ENCODE measurements around the gene LBP.
"Not testable (repeated sequence)": the region's sequence is repeated elsewhere in the genome, so short reads cannot be mapped to it uniquely, and the experiment has no call there.

Gene LBP

DNA sequence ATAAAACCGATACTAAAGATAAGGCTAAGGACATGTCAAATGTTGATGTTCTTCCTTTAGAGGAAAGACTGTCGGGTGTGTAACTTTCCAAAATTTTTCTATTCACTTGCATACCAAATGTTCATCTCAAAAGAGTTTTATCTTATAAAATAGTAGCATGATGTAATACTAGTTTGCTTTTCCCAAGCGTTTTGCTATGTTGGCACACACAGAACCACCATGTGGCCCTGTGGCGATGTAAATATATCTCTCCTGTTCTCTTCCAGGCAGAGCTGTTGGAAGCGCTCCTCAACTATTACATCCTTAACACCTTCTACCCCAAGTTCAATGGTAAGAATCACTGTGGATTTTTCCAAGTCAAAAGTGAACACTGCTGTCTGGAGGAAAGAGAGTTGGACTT, 26.5 kb downstream of the LBP start:
- Histone ChIP-seq H3K27ac (ENCODE audit: poor library complexity, severe bottlenecking) (no peak overlapping the region), H3K4me3 (ENCODE audit: severe bottlenecking) (no peak overlapping the region), H3K9me3 (ENCODE audit: severe bottlenecking) (no peaks in the 10 kb centered on the region), H3K36me3 (ENCODE audit: low read depth) (no peaks in the 10 kb centered on the region), H3K27me3 (ENCODE audit: insufficient read depth, poor library complexity, severe bottlenecking) (peaks cover 8% of the 10 kb centered on the region), H3K4me1 (ENCODE audit: insufficient read depth, poor library complexity, severe bottlenecking) (no peaks in the 10 kb centered on the region)
- TF ChIP-seq, protein P1, sequence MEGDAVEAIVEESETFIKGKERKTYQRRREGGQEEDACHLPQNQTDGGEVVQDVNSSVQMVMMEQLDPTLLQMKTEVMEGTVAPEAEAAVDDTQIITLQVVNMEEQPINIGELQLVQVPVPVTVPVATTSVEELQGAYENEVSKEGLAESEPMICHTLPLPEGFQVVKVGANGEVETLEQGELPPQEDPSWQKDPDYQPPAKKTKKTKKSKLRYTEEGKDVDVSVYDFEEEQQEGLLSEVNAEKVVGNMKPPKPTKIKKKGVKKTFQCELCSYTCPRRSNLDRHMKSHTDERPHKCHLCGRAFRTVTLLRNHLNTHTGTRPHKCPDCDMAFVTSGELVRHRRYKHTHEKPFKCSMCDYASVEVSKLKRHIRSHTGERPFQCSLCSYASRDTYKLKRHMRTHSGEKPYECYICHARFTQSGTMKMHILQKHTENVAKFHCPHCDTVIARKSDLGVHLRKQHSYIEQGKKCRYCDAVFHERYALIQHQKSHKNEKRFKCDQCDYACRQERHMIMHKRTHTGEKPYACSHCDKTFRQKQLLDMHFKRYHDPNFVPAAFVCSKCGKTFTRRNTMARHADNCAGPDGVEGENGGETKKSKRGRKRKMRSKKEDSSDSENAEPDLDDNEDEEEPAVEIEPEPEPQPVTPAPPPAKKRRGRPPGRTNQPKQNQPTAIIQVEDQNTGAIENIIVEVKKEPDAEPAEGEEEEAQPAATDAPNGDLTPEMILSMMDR (IDR thresholded peaks at IDR 0.05; ENCODE audit: poor library complexity, severe bottlenecking) = no peak
- no peak for ATAC-seq (ENCODE audit: low read depth)
- DNase-seq (ENCODE audit: low spot score) = no peak

DNA sequence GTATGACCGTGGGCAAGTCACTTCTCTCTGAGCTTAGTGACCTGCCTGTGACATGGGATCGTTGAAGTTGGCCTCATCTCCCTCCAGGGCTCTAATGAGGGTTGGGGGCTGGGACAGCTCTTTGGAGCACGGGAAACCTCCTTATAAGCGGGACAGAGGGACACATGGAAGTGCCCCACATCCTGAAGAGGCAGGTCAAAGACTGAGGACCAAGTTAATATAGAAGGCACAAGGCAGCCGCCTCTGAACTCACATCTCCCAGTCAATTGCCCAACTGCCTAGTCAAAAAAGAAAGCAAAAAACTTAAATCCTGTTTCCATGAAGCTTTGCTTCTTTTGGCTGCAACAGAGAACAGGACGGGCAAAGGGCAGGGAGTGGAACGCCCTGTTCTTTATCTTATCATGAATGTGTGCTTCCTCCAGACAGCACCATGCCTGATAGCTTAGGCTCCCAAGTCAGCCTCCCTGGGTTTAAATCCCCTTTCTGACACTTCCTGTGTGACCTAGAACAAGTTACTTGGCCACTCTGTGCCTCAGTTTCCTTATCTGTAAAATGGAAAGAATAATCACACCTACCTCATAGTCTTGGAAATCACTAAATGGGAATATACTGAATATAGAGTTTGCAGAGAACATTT, 27.1 kb downstream of the LBP start:
- no peak overlapping the region for H3K4me3 ChIP-seq (ENCODE audit: severe bottlenecking)
- ATAC-seq (ENCODE audit: low read depth) (no peak), DNase-seq (ENCODE audit: low spot score) (peak; percentile 58)
- no peak overlapping the region for H3K27ac ChIP-seq (ENCODE audit: poor library complexity, severe bottlenecking)
- H3K27me3 ChIP-seq (ENCODE audit: insufficient read depth, poor library complexity, severe bottlenecking) = peaks cover 8% of the 10 kb centered on the region
- TF ChIP-seq, protein P1 (IDR thresholded peaks at IDR 0.05; ENCODE audit: poor library complexity, severe bottlenecking) = no peak
- no peaks in the 10 kb centered on the region for H3K36me3 ChIP-seq (ENCODE audit: low read depth)
- H3K9me3 ChIP-seq (ENCODE audit: severe bottlenecking) = no peaks in the 10 kb centered on the region
- no peaks in the 10 kb centered on the region for H3K4me1 ChIP-seq (ENCODE audit: insufficient read depth, poor library complexity, severe bottlenecking)

DNA sequence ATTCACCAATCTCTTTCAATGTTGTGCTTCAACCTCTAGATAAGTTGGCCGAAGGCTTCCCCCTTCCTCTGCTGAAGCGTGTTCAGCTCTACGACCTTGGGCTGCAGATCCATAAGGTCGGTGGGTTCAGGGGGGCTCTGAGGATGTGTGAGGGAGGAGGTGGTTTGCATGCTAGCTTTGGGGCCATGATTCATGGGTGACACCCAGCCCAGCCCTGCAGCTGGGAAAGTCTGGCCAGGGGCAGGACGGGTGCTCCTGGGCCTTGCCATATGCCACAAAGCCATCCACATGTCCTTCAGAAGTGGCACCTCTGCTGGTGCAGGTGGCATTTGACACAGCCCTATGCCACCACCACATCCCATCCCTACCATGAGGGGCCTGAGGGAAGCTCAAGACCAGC, 27.6 kb downstream of the LBP start:
- ATAC-seq (ENCODE audit: low read depth) = no peak

DNA sequence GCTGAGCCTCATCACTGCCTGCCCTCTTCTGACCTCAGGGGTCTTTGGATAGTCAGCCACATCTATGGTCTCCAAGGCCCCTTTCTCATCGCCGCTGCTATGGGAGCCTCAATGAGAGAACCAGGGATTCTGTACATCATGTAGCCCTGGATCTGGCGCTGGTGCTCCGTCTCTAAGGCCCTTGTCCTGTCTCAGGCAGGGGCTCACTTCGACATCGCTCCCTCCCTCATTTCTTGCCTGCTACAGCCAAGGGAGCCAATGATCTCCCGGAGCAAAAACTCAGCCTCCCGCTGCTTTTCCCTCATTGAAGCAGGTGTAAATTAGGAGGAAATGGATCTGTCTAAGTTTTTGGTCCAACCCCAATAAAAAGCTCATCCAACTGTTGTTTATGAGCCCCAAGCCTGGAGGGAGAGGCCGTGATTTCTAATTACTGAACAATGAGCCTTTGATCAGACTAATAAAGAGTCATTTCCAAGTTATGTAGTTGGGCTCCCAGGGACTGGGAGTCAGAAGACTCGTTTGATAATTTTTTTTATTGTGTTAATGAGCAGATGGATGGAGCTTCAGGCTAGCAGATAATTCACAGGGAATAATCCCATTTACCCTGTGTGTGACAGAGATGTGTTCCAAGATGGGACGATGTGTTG, 30.9 kb downstream of the LBP start:
- ATAC-seq (ENCODE audit: low read depth) = 0 out of 3 replicates have a peak, but pooled peaks have one; percentile 10
- TF ChIP-seq, protein P1 (IDR thresholded peaks at IDR 0.05; ENCODE audit: poor library complexity, severe bottlenecking) = no peak
- Histone ChIP-seq H3K27me3 (ENCODE audit: insufficient read depth, poor library complexity, severe bottlenecking) (peaks cover 5% of the 10 kb centered on the region), H3K4me1 (ENCODE audit: insufficient read depth, poor library complexity, severe bottlenecking) (peaks cover 3% of the 10 kb centered on the region), H3K27ac (ENCODE audit: poor library complexity, severe bottlenecking) (no peak overlapping the region), H3K4me3 (ENCODE audit: severe bottlenecking) (no peak overlapping the region), H3K36me3 (ENCODE audit: low read depth) (no peaks in the 10 kb centered on the region), H3K9me3 (ENCODE audit: severe bottlenecking) (no peaks in the 10 kb centered on the region)
- no peak for DNase-seq (ENCODE audit: low spot score)

More for the DNA sequence above, 27.6 kb downstream of the LBP start:
- TF ChIP-seq, protein P1 (IDR thresholded peaks at IDR 0.05; ENCODE audit: poor library complexity, severe bottlenecking) = no peak
- Histone ChIP-seq H3K27ac (ENCODE audit: poor library complexity, severe bottlenecking) (no peak overlapping the region), H3K4me3 (ENCODE audit: severe bottlenecking) (no peak overlapping the region), H3K9me3 (ENCODE audit: severe bottlenecking) (no peaks in the 10 kb centered on the region), H3K36me3 (ENCODE audit: low read depth) (no peaks in the 10 kb centered on the region), H3K4me1 (ENCODE audit: insufficient read depth, poor library complexity, severe bottlenecking) (no peaks in the 10 kb centered on the region), H3K27me3 (ENCODE audit: insufficient read depth, poor library complexity, severe bottlenecking) (peaks cover 8% of the 10 kb centered on the region)
- peak; percentile 69 for DNase-seq (ENCODE audit: low spot score)

DNA sequence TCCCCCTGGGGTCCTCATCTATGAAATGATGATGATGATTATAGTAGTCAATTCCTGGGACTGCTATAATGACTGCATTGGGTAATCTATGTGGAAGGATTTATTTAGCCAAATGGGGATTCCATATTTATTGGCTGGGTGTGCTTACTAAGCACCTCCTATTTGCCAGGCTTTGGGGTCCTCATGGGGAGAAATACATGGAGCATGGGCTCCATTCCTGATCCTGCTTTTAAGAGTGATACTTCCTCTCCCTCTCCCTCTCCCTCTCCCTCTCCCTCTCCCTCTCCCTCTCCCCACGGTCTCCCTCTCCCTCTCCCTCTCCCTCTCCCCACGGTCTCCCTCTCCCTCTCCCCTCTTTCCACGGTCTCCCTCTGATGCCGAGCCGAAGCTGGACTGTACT, 31.6 kb downstream of the LBP start:
- not testable (repeated sequence) for H3K4me1 ChIP-seq (ENCODE audit: insufficient read depth, poor library complexity, severe bottlenecking); H3K36me3 ChIP-seq (ENCODE audit: low read depth); H3K4me3 ChIP-seq (ENCODE audit: severe bottlenecking)

More for the DNA sequence above, 31.6 kb downstream of the LBP start:
- H3K9me3 ChIP-seq (ENCODE audit: severe bottlenecking); H3K27ac ChIP-seq (ENCODE audit: poor library complexity, severe bottlenecking); DNase-seq (ENCODE audit: low spot score); ATAC-seq (ENCODE audit: low read depth); H3K27me3 ChIP-seq (ENCODE audit: insufficient read depth, poor library complexity, severe bottlenecking): not testable (repeated sequence)
